Peyer's patch (tissue), 4 donors: ENCODE measurements around the gene KIAA1671.

Source experiments
- POLR2A ChIP-seq, 2 donors: fragments of 450-650 bp; IDR thresholded peaks; one replicate each; pipeline ENCODE4 v1.5.1; 2017; ENCODE audit warnings: antibody characterized with exemption in 2 of 2, mild to moderate bottlenecking in 2 of 2, moderate library complexity in 2 of 2
- TF ChIP-seq, protein P1 (sequence below), 6 experiments: fragments of 450-650 bp in 4 of 6; fragments of 200-600 bp in 2 of 6; sonication (generic) in 1 of 6; IDR thresholded peaks; one replicate each; pipeline ENCODE4 v1.5.1; 2017 to 2019; ENCODE audit warnings: antibody characterized with exemption in 6 of 6, mild to moderate bottlenecking in 3 of 6, moderate library complexity in 1 of 6

- TF ChIP-seq POLR2A (IDR thresholded peaks at IDR 0.05) = no peak
- TF ChIP-seq, protein P1, sequence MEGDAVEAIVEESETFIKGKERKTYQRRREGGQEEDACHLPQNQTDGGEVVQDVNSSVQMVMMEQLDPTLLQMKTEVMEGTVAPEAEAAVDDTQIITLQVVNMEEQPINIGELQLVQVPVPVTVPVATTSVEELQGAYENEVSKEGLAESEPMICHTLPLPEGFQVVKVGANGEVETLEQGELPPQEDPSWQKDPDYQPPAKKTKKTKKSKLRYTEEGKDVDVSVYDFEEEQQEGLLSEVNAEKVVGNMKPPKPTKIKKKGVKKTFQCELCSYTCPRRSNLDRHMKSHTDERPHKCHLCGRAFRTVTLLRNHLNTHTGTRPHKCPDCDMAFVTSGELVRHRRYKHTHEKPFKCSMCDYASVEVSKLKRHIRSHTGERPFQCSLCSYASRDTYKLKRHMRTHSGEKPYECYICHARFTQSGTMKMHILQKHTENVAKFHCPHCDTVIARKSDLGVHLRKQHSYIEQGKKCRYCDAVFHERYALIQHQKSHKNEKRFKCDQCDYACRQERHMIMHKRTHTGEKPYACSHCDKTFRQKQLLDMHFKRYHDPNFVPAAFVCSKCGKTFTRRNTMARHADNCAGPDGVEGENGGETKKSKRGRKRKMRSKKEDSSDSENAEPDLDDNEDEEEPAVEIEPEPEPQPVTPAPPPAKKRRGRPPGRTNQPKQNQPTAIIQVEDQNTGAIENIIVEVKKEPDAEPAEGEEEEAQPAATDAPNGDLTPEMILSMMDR (IDR thresholded peaks at IDR 0.05) = no peak
Observed at GRCh38 chr22:25123677-25124076, 171.2 kb downstream of the KIAA1671 start.
